CD4-positive, alpha-beta T cell treated with Interleukin-1 beta for 1 hour (primary cell): ENCODE data around the gene CCER1.
A peak's percentile ranks its signal among the peaks of the same experiment; 100 is the strongest.

ENCODE experiments used
- DNase-seq, 2 donors: peaks; one replicate each; pipeline ENCODE4 v3.0.0-alpha.2; 2020 to 2022

The CCER1 gene

GRCh38 chr12:90964616-90965015 lies 9.6 kb upstream of the CCER1 start:
- DNase-seq = no peak

DNA sequence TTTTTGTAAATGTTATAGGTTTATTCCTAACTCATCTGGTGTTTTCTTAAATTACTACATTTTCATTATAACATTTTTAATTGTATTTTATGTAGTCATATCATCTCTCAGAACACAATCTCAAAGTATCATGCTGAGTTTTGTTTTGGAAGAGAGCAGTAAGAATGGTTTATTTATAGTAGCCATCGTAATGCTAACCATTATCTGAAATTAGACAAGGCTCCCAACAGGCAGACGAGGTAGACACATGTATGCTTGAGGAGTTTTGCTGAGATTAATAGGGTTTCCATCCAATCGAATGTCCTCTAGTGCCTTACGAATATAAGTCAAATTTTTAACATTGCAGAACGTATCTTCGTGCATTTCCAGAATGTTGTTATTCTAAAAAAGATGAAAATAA lies 9.0 kb upstream of the CCER1 start:
- no peak for DNase-seq

DNA sequence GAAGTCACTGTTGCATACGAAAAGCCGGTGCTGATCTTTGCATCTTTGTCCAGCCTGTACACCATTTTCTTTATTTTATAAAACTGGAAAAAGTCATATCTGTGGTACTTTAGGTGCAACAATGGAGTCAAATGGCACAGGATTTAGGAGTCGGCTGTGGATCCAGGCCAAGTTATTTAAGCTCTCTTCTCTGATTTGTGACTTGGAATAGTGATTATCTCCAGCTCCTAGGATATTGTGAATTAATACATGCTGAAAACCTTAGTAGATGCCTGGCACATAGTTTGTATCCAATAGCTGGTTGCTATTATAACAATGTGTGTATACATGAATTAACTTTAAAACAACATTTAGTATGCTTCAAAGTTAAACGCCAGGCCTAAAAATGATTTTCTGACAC lies 6.2 kb upstream of the CCER1 start:
- no peak for DNase-seq

GRCh38 chr12:90959538-90960139 lies 4.7 kb upstream of the CCER1 start:
- DNase-seq = peak in 1 of 2 donors; percentile 33

GRCh38 chr12:90959032-90959431 lies 4.1 kb upstream of the CCER1 start:
- DNase-seq = no peak

GRCh38 chr12:90958347-90958746 lies 3.4 kb upstream of the CCER1 start:
- no peak for DNase-seq

GRCh38 chr12:90954428-90954827 lies 548 bp downstream of the CCER1 start:
- no peak for DNase-seq

- peak in 1 of 2 donors; percentile 41 for DNase-seq
Observed at GRCh38 chr12:90953956-90954421, 987 bp downstream of the CCER1 start.

DNA sequence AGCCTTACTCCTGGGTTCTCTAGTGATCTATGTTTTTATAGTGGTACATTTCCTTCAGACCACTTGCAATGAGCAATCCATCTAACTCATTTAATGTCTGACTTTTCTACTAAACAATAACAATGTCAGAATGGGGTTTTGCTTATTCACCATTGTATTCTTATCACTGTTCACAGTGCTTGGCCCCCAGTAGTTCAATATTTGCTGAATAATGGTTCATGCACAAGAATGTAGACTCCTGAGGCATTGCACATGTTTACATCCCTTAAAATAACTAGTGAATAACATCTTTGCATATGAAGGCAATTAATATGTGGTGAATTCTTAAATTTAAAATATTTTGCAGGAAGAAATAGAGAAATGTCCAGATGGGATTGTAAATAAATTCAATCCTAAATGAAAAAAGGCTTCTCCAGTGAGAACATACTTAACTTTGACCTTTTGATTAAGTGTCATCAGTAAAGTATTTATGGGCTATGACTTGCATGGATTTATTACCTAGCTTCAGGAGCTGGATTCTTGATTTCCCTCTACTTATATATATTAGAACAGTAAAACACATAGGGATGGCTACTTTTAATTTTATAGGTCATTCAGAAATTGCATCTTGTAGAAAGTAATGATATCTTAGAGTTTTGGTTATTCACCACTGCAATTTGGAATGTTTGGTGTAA lies 3.4 kb downstream of the CCER1 start:
- DNase-seq = no peak

- DNase-seq = no peak
Observed at GRCh38 chr12:90947869-90948268, 7.1 kb downstream of the CCER1 start.

- DNase-seq = peak in 1 of 2 donors; percentile 13
Observed at GRCh38 chr12:90945070-90945649, 9.8 kb downstream of the CCER1 start.

GRCh38 chr12:90943255-90943654 lies 11.7 kb downstream of the CCER1 start:
- no peak for DNase-seq

DNA sequence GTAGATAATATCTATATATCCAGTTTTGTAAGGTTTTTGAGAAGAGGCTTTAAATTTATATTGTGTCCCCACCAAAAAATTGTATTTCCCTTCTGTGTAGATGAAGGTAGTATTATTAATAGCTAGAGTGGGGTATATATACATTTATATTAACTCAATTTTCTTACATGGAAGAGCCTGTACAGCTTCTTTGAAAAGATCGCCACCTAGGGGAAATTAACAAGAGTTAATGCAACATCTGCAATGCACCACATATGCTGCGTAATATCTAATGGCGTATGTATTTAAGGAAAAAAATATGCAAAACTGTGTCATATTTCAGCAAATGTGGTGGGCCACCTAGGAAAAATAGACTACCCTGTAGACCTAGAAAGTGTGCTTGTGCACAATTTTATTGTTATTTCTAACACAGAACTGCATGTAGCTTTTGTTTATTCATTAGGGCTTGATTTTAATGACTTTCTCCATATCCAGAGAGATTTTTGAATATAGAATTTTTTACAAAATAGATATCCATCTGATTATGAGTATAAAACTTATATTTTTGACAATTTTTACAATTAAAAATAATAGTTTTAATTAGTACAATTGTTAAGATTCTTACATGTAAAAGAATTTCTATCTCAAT lies 14.0 kb downstream of the CCER1 start:
- DNase-seq = peak in 1 of 2 donors; percentile 7

- DNase-seq = no peak
Observed at GRCh38 chr12:90939382-90939781, 15.6 kb downstream of the CCER1 start.

GRCh38 chr12:90938451-90938850 lies 16.5 kb downstream of the CCER1 start:
- no peak for DNase-seq

DNA sequence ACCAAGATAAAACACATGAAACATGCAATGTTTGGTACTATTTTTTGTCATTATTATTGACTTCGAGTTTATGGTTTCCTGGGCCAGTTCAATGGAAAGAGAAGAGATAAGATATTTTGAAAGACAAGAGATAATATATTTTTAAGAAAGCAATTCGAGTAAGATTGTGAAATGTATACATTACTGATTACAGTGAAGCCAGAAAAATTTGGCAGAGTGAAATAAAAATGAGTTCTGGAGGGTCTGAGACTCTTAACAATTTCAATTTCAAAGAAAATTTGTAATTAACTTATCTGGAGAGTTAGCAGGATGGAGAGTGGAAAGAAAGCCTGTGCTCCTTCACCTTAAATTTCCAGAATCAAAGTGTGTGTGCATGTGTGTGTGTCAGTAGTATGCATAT lies 17.3 kb downstream of the CCER1 start:
- DNase-seq = no peak

GRCh38 chr12:90936230-90937005 lies 18.6 kb downstream of the CCER1 start:
- DNase-seq = no peak

- DNase-seq = no peak
Observed at GRCh38 chr12:90925562-90925961, 29.4 kb downstream of the CCER1 start.

- DNase-seq = no peak
Observed at GRCh38 chr12:90924406-90924805, 30.6 kb downstream of the CCER1 start.

- DNase-seq = no peak
Observed at GRCh38 chr12:90922145-90922627, 32.8 kb downstream of the CCER1 start.

DNA sequence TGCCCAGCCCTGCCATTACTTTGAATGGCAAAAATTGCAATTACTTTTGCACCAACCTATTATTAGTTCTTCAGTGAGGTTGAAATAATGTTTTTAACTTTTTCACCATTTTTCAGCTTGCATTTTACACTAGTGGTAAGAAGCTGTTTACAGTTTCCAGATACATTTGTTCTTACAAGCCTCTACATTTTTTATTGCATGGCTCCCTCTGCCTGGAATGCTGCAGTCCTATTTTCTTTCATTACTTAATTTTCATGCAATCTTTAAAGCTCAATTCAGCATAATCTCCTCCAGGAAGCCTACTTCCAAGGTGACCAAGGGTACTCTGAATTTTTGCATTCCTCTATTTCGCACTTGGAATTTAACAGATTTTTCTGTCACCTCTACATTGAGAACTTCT lies 33.4 kb downstream of the CCER1 start:
- no peak for DNase-seq

GRCh38 chr12:90920222-90920621 lies 34.8 kb downstream of the CCER1 start:
- no peak for DNase-seq

DNA sequence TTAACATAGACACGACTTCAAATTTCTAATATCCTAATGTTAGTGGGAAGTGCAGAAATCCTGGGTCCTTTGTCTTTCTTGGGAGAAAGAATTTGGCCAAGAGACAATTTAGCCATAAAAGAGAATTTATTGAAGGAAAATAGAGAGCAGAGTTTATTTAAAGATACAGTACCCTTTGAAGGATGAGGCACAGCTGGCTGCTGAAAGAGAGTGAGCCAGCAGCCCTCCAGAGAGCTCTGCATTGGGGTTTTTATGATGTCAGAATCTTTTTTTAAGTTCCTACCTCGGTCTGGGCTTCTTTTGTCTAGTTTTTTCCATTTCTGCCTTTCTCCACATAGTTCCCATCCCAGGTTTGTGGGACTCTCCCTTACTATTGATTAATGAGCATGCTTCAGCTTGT lies 37.5 kb downstream of the CCER1 start:
- DNase-seq = no peak
